ENCODE results near the gene MDM1.

Gene MDM1

DNA sequence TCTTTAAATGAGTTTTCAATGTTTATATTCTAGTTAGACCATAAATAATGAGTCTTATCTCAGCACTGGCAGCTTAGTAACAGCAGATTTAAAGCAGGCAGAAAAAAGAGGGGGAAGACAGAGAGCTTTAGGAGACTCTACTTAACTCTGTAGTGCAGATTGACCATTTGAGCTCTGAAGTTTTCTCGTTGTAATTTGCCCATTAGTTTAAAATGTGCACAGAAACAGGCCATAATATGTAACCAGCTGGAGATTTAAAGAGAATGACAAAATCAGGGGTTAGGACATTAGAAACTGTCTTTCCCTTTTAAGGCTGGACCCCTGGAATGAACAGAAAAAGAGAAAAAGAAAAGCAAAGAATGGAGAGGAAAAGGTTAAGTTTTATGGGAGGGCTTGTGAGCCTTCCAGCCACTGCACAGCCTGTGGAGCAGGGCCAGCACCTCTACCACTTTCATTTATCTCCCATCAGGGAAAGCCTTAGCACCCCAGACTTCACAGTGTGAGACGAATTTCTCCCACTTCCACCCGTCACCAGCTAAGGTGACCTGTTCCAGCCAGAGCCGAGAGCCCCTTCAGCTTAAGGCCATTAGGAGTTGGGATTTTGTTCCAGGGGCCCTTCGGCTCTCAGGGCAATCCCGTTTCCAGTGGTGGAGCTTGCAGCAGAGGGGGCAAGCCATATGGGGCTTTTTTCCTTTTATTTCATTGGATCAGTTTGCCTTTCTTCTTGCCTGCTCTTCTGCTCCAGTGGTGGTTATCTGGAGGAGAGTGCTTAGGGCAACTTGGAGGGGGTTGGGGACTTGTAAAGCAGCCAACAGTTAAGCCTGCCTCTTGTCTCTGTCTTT is 86.8 kb downstream of the MDM1 start (continued):
- no peak for TF ChIP-seq ZNF629 (tag by site-specific recombination; IDR thresholded peaks at IDR 0.05)
- no peak for TF ChIP-seq ZNF473 (tag by site-specific recombination; IDR thresholded peaks at IDR 0.05)
- TF ChIP-seq, protein P1, sequence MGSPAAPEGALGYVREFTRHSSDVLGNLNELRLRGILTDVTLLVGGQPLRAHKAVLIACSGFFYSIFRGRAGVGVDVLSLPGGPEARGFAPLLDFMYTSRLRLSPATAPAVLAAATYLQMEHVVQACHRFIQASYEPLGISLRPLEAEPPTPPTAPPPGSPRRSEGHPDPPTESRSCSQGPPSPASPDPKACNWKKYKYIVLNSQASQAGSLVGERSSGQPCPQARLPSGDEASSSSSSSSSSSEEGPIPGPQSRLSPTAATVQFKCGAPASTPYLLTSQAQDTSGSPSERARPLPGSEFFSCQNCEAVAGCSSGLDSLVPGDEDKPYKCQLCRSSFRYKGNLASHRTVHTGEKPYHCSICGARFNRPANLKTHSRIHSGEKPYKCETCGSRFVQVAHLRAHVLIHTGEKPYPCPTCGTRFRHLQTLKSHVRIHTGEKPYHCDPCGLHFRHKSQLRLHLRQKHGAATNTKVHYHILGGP (tag by site-specific recombination; IDR thresholded peaks at IDR 0.05), result no peak
- no peak for TF ChIP-seq ZNF510 (tag by site-specific recombination; IDR thresholded peaks at IDR 0.05; ENCODE audit: insufficient replicate concordance)
- no peak for TF ChIP-seq ZNF548 (tag by site-specific recombination; IDR thresholded peaks at IDR 0.05)
- TF ChIP-seq ZNF670 (tag by site-specific recombination; IDR thresholded peaks at IDR 0.05; ENCODE audit: low read depth), result no peak
- no peak for TF ChIP-seq ZNF701 (tag by site-specific recombination; IDR thresholded peaks at IDR 0.05)
- TF ChIP-seq, protein P2, sequence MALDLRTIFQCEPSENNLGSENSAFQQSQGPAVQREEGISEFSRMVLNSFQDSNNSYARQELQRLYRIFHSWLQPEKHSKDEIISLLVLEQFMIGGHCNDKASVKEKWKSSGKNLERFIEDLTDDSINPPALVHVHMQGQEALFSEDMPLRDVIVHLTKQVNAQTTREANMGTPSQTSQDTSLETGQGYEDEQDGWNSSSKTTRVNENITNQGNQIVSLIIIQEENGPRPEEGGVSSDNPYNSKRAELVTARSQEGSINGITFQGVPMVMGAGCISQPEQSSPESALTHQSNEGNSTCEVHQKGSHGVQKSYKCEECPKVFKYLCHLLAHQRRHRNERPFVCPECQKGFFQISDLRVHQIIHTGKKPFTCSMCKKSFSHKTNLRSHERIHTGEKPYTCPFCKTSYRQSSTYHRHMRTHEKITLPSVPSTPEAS (tag by site-specific recombination; IDR thresholded peaks at IDR 0.05), result no peak
- TF ChIP-seq, protein P3, sequence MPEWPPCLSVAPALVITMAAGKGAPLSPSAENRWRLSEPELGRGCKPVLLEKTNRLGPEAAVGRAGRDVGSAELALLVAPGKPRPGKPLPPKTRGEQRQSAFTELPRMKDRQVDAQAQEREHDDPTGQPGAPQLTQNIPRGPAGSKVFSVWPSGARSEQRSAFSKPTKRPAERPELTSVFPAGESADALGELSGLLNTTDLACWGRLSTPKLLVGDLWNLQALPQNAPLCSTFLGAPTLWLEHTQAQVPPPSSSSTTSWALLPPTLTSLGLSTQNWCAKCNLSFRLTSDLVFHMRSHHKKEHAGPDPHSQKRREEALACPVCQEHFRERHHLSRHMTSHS (tag by site-specific recombination; IDR thresholded peaks at IDR 0.05), result no peak
- TF ChIP-seq, protein P4, sequence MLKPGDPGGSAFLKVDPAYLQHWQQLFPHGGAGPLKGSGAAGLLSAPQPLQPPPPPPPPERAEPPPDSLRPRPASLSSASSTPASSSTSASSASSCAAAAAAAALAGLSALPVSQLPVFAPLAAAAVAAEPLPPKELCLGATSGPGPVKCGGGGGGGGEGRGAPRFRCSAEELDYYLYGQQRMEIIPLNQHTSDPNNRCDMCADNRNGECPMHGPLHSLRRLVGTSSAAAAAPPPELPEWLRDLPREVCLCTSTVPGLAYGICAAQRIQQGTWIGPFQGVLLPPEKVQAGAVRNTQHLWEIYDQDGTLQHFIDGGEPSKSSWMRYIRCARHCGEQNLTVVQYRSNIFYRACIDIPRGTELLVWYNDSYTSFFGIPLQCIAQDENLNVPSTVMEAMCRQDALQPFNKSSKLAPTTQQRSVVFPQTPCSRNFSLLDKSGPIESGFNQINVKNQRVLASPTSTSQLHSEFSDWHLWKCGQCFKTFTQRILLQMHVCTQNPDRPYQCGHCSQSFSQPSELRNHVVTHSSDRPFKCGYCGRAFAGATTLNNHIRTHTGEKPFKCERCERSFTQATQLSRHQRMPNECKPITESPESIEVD (tag by site-specific recombination; IDR thresholded peaks at IDR 0.05), result peak; percentile 85
- TF ChIP-seq ZIC2 (tag by site-specific recombination; IDR thresholded peaks at IDR 0.05), result peak; percentile 69
- peak; percentile 76; the same call in 1 of the 2 replicates for TF ChIP-seq ZFP69B (tag by site-specific recombination; IDR thresholded peaks at IDR 0.05)
- no peak for TF ChIP-seq ZNF677 (tag by site-specific recombination; IDR thresholded peaks at IDR 0.05)
- no peak for TF ChIP-seq ZSCAN23 (tag by site-specific recombination; IDR thresholded peaks at IDR 0.05)
- TF ChIP-seq, protein P5, sequence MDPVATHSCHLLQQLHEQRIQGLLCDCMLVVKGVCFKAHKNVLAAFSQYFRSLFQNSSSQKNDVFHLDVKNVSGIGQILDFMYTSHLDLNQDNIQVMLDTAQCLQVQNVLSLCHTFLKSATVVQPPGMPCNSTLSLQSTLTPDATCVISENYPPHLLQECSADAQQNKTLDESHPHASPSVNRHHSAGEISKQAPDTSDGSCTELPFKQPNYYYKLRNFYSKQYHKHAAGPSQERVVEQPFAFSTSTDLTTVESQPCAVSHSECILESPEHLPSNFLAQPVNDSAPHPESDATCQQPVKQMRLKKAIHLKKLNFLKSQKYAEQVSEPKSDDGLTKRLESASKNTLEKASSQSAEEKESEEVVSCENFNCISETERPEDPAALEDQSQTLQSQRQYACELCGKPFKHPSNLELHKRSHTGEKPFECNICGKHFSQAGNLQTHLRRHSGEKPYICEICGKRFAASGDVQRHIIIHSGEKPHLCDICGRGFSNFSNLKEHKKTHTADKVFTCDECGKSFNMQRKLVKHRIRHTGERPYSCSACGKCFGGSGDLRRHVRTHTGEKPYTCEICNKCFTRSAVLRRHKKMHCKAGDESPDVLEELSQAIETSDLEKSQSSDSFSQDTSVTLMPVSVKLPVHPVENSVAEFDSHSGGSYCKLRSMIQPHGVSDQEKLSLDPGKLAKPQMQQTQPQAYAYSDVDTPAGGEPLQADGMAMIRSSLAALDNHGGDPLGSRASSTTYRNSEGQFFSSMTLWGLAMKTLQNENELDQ (tag by site-specific recombination; IDR thresholded peaks at IDR 0.05; ENCODE audit: low read depth), result no peak
- no peak for TF ChIP-seq ZNF202 (tag by site-specific recombination; IDR thresholded peaks at IDR 0.05; ENCODE audit: borderline replicate concordance)
- TF ChIP-seq SP3 (tag by site-specific recombination; IDR thresholded peaks at IDR 0.05), result no peak
- no peak for TF ChIP-seq ZSCAN16 (tag by site-specific recombination; IDR thresholded peaks at IDR 0.05)
- peak; percentile 80 for TF ChIP-seq ZBTB17 (tag by site-specific recombination; IDR thresholded peaks at IDR 0.05)
- TF ChIP-seq ZNF792 (tag by site-specific recombination; IDR thresholded peaks at IDR 0.05), result no peak
- TF ChIP-seq, protein P6, sequence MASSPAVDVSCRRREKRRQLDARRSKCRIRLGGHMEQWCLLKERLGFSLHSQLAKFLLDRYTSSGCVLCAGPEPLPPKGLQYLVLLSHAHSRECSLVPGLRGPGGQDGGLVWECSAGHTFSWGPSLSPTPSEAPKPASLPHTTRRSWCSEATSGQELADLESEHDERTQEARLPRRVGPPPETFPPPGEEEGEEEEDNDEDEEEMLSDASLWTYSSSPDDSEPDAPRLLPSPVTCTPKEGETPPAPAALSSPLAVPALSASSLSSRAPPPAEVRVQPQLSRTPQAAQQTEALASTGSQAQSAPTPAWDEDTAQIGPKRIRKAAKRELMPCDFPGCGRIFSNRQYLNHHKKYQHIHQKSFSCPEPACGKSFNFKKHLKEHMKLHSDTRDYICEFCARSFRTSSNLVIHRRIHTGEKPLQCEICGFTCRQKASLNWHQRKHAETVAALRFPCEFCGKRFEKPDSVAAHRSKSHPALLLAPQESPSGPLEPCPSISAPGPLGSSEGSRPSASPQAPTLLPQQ (tag by site-specific recombination; IDR thresholded peaks at IDR 0.05), result peak; percentile 96
- no peak for TF ChIP-seq ZFP37 (tag by site-specific recombination; IDR thresholded peaks at IDR 0.05)
- TF ChIP-seq KLF9 (tag by site-specific recombination; IDR thresholded peaks at IDR 0.05; ENCODE audit: low read depth), result no peak
- TF ChIP-seq, protein P7, sequence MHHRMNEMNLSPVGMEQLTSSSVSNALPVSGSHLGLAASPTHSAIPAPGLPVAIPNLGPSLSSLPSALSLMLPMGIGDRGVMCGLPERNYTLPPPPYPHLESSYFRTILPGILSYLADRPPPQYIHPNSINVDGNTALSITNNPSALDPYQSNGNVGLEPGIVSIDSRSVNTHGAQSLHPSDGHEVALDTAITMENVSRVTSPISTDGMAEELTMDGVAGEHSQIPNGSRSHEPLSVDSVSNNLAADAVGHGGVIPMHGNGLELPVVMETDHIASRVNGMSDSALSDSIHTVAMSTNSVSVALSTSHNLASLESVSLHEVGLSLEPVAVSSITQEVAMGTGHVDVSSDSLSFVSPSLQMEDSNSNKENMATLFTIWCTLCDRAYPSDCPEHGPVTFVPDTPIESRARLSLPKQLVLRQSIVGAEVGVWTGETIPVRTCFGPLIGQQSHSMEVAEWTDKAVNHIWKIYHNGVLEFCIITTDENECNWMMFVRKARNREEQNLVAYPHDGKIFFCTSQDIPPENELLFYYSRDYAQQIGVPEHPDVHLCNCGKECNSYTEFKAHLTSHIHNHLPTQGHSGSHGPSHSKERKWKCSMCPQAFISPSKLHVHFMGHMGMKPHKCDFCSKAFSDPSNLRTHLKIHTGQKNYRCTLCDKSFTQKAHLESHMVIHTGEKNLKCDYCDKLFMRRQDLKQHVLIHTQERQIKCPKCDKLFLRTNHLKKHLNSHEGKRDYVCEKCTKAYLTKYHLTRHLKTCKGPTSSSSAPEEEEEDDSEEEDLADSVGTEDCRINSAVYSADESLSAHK (tag by site-specific recombination; IDR thresholded peaks at IDR 0.05), result peak; percentile 75
- TF ChIP-seq ZXDB (tag by site-specific recombination; IDR thresholded peaks at IDR 0.05), result peak; percentile 31; the same call in 1 of the 2 replicates
- TF ChIP-seq SCRT2 (tag by site-specific recombination; IDR thresholded peaks at IDR 0.05), result no peak
- no peak for TF ChIP-seq ZNF366 (tag by site-specific recombination; conservative IDR thresholded peaks at IDR 0.05)
- peak; percentile 81; the same call in 1 of the 2 replicates for TF ChIP-seq ZNF423 (tag by site-specific recombination; IDR thresholded peaks at IDR 0.05)
- no peak for TF ChIP-seq ZNF223 (tag by site-specific recombination; IDR thresholded peaks at IDR 0.05)

All from HEK293 (cell line).